A673 (cell line): ENCODE measurements around the gene VTCN1.

Source experiments
- CTCF ChIP-seq: fragments of 300-800, 200-600 bp; sonication (generic); conservative IDR thresholded peaks from 2 replicates; pipeline ENCODE4 v1.5.1; 2017; ENCODE audit warnings: low read depth, mild to moderate bottlenecking, antibody characterized with exemption, low read length, moderate library complexity, mixed read lengths
- EZH2 ChIP-seq: fragments of 200-600 bp; sonication (generic); IDR thresholded peaks from 2 replicates; pipeline ENCODE4 v1.6.1; 2017; ENCODE audit warnings: borderline replicate concordance, low read depth, mild to moderate bottlenecking, mixed read lengths, antibody characterized with exemption, low read length; ENCODE audit not compliant: poor library complexity, severe bottlenecking

GRCh38 chr1:117213046-117213445, 2.3 kb upstream of the VTCN1 start:
- no peak for TF ChIP-seq CTCF
- TF ChIP-seq EZH2 = no peak
